GM12878 (cell line): Measurements from ENCODE around the gene ARID1A.

Experiments used
- CTCF ChIP-seq, 3 experiments: IDR thresholded peaks in 2 of 3; conservative IDR thresholded peaks in 1 of 3; 2 replicates each; pipeline ENCODE4 v1.5.1; 2011; ENCODE audit warnings: low read depth in 3 of 3, low read length in 3 of 3, mild to moderate bottlenecking in 3 of 3, control low read depth in 2 of 3, moderate library complexity in 2 of 3, inconsistent platforms in 1 of 3, mixed read lengths in 1 of 3; ENCODE audit not compliant: control insufficient read depth in 2 of 3, insufficient read depth in 1 of 3; ENCODE audit errors: extremely low read depth in 1 of 3
- MEF2A ChIP-seq: IDR thresholded peaks from 2 replicates; pipeline ENCODE4 v1.6.1; 2011; ENCODE audit warnings: low read depth, mild to moderate bottlenecking, low read length, moderate library complexity; ENCODE audit not compliant: insufficient read depth
- POLR2AphosphoS5 ChIP-seq: IDR thresholded peaks from 2 replicates; pipeline ENCODE4 v1.6.1; 2011; ENCODE audit warnings: mild to moderate bottlenecking, low read length, inconsistent platforms
- STAT3 ChIP-seq: IDR thresholded peaks from 2 replicates; pipeline ENCODE4 v1.6.1; 2011; ENCODE audit warnings: low read depth, low read length, improper control_type of control experiment
- ZBTB33 ChIP-seq: fragments of 450-650 bp; IDR thresholded peaks from 2 replicates; pipeline ENCODE4 v1.6.1; 2017; ENCODE audit warnings: mild to moderate bottlenecking

GRCh38 chr1:26711777-26712176 is 16.0 kb downstream of the ARID1A start:
- TF ChIP-seq ZBTB33, result no peak
- TF ChIP-seq STAT3, result no peak
- TF ChIP-seq CTCF (IDR thresholded peaks at IDR 0.05 in 2 of 3, conservative IDR thresholded peaks at IDR 0.05 in 1 of 3; ENCODE audit: control insufficient read depth in 2 of 3, extremely low read depth in 1 of 3, insufficient read depth in 1 of 3, low read depth in 3 of 3, low read length in 3 of 3), result no peak
- TF ChIP-seq POLR2AphosphoS5, result no peak
- TF ChIP-seq MEF2A, result no peak
